GM19035 (cell line): ENCODE data around the gene USP12.
"Not testable (repeated sequence)": the region's sequence is repeated elsewhere in the genome, so short reads cannot be mapped to it uniquely, and the experiment has no call there.

Experiments used
- ATAC-seq: cut with Tn5 transposase; IDR thresholded peaks from one replicate; pipeline ENCODE4 v1.9.1; 2021; ENCODE audit not compliant: unreplicated experiment

The USP12 gene

DNA sequence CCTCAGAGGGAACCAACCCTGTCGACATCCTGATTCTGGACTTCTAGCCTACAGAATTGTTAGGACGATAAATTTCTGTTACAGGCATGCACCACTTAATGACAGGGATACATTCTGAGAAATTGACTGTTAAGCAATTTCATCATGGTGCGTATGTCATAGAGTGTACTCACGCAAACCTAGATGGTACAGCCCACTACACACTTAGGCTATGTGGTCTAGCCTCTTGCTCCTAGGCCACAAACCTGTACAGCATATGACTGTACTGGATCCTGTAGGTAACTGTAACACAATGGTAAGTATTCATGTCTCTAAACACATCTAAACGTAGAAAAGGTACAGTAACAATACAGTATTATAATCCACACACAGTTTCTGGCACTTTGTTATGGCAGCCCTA, 13.3 kb downstream of the USP12 start:
- no peak for ATAC-seq

DNA sequence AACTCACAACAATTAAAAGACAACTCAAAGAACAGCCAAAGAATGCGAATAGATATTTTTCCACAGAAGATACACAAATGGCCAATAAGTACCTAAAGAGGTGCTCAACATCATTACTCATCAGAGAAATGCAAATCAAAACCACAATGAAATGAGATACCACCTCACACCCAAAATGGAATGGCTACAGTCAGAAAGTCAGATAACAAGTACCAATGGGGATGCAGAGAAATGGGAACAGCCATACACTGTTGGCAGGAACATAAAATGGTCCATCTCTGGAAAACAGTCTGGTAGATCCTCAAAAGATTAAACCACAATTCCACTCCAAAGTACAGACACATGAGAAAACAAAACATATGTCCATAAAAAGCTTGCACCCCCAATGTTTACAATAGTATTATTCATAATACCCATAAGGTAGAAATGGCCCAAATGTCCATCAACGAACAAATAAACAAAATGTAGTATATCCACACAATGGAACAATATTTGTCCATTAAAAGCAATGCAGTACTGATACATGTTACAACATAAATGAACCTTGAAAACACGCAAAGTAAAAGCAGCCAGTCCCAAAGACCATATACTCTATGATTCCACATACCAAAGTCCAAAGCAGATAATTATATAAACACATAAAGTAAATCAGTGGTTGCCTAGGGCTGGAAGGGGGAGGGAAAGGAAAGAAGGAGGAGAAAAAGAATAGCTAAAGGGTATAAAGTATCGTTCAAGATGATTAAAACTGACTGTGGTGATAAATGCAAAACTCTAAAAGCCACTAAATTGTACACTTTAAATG, 19.6 kb downstream of the USP12 start:
- peak; percentile 32 for ATAC-seq

DNA sequence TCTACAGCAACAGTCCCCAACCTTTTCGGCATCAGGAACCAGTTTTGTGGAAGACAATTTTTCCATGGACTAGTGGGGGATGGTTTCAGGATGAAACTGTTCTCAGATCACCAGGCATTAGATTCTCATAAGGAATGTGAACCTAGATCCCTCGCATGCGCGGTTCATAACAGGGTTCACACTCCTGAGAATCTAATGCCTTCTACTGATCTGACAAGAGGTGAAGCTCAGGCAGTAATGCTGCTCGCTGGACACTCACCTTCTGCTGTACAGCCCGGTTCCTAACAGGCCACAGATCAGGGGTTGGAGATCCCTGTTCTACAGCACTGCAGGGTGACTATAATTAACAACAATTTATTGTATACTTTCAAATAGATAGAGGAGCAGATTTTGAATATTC, 21.9 kb downstream of the USP12 start:
- ATAC-seq, result no peak

DNA sequence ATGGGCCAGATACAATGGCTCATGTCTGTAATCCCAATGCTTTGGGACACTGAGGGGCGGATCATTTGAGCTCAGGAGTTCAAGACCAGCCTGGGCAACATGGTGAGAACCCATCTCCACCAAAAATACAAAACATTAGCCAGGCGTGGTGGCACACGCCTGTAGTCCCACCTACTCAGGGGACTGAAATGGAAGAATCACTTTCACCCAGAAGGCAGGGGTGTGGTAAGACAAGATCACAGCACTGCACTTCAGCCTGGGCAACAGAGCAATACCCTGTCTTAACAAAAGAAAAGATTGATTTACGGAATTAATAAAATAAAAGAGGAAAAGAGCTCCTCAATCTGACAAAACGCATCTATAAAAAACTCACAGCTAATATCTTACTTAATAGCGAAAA, 22.7 kb downstream of the USP12 start:
- ATAC-seq, result no peak

DNA sequence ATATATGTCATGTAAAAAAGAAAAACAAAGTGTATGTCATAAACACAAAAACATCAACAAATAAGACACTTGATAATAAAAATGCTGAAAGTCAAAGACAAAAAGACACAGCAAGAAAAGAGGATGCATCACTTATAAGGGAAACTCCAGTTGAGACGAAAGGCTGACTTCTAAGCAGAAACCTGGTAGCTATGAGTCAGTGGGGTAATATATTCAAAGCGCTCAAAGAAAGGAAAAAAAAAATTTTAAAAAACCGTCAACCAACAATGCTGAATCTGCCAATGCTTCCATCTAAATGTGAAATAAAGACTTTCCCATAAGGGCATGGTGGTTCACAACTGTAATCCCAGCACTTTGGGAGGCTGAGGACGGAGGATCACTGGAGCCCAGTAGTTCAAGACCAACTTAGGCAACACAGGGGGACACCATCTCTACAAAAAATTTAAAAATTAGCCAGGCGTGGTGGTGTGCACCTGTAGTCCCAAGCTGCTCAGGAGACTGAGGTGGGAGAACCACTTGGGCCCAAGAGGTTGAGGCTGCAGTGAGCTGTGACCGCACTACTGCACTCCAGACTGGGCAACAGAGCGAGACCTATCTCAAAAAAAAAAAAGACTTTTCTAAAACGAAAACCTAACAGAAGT, 24.0 kb downstream of the USP12 start:
- peak; percentile 54 for ATAC-seq

DNA sequence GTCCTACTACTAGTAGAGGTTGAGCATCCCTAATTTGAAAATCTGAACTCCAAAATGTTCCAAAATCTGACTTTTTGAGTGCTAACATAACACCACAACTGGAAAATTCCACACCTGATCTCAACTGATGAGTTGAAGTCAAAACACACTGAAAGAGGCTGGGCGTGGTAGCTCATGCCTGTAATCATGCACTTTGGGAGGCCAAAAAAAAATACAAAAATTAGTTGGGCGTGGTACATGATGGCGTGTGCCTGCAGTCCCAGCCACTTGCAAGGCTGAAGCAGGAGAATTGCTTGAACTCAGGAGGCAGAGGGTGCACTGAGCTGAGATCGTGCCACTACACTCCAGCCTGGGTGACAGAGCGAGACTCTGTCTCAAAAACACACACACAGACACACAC, 29.9 kb downstream of the USP12 start:
- ATAC-seq, result no peak

DNA sequence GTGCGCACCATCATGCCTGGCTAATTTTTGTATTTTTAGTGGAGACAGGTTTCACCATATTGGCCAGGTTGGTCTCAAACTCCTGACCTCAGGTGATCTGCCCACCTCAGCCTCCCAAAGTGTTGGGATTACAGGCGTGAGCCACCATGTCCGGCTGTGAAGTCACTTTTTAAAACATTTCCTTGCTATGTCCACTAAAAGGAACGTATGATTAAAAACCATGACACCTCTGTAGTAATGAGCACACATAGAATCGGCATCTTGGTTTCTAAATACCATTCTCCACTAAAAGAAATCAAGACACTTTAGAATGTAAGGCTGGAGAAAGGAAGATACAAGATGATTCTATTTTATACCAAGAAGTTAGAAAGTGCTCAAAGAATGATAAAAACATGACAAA, 30.5 kb downstream of the USP12 start:
- ATAC-seq, result not testable (repeated sequence)

DNA sequence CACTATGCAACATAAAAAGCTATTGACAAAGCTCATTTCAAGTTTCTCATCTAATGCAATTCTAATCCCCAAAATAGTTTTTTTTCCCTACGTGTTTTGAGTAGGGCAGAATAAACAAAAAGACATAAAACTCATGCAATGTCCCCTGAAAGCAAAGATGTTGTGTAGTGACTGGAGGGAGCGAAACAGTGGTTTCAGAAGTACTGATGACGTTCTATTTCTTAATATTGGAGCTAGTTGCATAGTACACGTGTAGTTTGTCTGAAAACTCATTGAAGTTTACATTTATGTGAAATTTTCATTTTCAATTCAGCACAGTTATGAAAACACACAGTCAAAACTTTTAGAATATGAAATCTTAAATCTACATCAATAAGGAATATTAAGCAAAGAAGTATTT, 31.6 kb downstream of the USP12 start:
- peak; percentile 47 for ATAC-seq

DNA sequence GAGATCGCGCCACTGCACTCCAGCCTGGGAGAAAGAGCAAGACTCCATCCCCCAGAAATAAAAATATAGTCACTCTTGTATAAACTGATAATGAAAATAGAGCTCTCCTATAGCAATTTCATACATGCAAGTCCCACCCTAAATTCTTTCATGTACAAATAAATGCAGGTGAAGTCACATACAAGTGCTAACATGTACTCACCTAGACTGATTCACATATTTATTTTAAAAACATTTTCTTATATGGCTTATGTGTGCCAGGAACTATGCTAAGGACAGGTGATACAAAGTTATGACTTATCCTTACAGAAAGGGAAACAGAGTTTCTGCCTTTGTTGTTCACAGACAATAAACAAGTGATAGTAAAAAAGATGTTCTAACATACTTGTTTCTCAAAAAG, 32.0 kb downstream of the USP12 start:
- no peak for ATAC-seq

DNA sequence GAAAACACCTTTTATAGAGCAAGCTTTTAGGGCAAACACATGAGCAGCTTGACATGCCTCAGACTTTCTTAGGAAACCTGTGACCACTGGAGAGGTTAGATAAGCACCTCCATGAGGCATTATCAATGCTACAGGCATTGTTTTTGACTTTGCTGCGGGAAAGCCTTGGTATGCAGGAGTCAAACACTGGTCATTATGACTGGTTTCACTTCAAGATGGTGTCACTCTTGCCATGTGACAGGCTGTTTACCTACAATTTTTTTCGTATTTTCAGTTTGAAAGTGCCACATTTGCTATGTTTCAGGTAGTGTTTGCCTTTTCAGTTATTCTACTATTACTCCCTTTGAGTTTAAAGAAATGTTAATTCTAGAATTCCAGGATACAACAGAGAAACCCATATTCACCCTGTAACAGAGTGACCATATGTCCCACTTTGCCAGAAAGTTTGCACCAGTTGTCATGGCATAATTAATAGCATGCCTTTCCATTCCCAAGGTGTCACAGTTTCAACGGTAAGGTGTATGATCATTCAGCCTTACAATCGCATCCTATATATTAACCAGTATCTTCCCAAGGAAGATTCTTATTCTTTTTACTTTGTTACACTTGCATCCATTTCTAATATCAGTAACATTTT, 33.0 kb downstream of the USP12 start:
- no peak for ATAC-seq

DNA sequence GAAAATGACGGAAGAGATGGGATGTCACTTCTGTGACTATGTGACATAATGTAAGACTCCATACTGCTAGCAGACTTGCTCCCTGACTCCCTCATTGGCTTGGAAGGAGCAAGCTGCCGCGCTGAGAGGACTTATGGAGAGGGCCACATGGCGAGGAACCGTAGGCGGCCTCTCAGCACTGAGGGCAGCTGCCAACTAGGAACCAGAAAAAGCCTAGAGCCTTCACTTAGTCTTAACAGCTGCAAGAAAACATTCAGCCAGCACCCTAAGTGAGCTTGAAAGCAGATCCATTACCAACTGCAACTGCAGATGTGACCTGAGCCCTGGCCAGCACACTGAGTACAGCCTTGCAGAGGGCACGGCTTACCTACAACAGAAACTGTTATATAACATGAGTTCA, 33.9 kb downstream of the USP12 start:
- ATAC-seq, result no peak

DNA sequence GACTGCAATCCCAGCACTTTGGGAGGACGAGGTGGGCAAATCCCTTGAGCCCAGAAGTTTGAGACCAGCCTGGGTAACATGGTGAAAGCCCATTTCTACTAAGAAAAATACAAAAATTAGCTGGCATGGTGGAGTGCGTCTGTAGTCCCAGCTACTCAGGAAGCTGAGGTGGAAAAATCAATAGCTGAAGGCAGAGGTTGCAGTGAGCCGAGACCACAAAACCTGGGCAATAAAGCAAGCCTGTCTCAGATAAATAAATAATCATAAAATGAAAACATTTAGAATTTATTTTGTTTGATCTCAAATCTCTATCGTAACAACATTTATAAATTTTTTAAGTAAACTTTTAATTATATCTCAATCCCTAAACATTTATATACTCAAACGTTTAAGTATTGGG, 36.6 kb downstream of the USP12 start:
- ATAC-seq, result no peak

DNA sequence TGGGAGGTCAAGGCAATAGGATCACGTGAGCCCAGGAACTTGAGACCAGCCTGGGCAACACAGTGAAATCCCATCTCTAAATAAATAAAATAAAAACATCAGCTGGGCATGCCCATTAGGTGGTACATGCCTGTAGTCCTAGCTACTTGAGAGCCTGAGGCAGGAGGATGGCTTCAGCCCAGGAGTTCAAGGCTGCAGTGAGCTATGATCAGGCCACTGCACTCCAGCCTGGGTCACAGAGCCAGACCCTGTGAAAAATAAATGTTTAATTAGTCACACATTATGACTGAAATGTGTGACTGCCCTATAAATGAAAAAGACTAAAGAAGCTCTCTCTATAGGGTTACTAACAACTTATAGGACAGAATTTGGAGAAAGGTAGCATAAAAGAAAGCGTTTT, 37.7 kb downstream of the USP12 start:
- ATAC-seq, result no peak

DNA sequence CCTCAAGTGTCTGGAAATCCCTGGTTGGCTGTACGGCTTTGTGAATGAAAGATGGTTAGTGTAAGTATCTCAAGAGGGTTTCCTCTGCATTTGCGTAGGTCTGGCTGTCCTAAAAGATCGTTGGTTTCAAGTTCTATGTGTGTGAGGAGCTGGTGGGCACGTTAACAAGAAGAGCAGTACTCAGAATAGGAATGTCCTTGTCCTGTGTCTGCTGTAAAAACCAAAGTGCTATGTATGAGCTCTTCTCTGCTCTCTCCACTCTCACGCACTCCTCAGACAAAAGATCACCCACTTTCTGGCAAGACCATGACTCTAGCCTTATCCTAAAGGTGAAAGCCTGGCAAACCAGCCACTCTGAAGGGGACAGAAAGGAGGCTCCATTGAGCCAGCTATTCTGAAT, 39.1 kb downstream of the USP12 start:
- ATAC-seq, result no peak

DNA sequence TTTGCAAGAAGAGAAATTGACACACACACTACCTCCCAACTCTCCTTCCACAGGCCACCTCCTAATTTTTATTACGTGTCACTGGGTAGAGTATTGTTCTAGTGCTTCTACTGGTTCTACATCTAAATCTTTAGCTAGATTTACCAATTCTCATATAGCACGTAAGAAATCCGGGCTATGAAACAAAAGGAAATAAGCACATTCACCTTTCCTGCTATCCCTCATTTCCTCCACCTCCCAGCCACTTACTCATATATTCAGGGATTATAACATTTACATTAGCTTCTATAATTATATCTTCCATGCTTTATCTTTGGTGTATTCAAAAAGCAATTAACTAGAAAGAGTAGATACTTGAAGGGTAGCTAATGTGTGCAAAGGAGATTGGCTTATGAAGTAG, 39.7 kb downstream of the USP12 start:
- ATAC-seq, result no peak

DNA sequence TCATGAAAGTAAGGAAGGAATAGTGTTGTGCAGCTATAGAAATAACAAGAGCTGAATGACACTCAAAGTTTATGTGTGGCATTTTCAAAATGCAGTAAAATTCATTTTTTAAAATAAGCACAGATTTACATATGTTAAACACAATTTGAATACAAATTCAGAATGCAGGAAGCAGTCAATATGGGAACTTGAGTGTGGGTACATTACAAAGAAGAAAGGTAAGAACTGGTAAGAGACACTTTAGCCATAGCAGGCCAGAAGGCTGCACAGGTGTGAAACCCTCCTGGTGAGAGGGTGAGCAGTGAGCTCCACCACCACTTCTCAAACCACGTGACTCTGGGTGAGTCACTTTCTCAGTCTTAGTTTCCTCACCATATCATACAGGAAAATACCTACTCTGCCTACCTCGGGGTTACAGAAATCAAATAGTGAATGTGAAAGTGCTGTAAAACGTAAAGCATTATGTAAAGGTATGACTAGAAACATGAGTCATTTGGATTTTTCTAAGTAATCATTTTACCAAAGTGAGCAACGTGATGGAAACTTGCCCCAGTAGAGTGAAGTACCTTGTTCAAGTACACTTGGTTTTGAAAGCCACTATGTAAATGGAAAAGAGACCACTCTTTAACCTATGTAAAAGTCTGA, 40.5 kb downstream of the USP12 start:
- peak; percentile 91 for ATAC-seq

DNA sequence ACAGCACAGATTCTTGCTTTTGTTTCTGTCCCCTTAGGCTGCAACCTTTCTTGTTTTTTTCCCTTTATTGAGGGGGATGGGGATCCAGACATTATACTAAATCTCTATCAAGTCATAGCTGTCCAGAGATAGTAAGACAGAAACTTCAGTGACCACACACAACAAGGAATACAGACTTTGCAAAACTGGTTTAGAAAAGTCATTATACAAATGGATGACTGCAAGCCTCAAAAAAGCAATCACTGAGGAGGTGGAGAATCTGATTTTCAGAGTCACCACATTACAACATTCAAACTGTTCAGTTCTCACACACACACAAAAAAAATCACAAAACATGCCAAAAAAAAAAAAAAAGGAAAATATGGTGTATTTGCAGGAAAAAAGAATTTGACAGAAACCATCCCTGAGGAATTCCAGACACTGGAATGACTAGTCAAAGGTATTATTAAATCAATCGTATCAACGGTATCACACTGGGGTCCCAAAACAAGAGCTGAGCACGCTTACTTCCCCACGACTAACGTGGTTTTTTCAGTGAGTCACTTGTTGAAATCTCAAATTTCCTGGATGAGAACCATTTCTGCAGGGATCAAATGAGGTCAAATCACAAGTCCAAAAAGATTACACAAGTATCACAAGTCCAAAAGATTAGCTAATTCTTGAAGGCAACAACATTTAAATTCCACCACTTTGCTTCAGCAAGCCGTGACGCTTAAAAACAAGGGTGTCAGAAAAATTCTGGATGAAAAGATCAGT, 41.2 kb downstream of the USP12 start:
- ATAC-seq, result no peak

DNA sequence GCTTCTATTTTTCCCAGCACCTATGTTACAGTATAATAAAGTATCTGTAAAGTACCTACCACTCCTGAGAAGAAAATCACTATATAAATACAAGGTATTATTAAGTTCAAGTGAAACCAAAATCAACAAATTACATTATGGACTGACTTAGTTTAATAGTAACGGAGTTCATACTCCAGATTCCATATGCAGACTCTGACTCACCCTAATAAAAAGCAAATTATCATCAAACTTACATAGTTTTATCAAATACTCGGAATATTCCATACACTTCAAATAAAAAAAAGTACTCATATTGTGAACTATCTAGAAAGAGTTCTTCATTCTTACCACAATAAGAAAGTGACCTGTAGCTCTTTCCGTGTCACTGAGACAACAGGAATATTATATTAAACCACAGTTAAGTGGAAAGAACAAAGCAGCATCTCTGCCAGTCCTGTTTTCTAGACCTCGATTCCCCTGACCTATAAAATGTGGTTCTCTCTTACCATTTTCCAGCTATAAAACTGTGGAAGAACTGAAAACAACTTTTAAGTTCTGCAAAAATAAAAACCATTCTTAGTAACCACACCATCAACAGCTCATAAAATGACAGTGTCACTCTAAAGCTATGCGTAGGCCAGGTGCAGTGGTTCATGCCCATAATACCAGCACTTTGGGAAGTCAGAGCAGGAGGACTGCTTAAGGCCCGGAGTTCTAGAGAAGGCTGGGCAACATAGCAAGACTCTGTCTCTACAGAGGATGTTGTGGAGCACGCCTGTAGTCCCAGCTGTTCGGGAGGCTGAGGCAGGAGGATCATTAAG, 42.6 kb downstream of the USP12 start:
- ATAC-seq, result no peak

DNA sequence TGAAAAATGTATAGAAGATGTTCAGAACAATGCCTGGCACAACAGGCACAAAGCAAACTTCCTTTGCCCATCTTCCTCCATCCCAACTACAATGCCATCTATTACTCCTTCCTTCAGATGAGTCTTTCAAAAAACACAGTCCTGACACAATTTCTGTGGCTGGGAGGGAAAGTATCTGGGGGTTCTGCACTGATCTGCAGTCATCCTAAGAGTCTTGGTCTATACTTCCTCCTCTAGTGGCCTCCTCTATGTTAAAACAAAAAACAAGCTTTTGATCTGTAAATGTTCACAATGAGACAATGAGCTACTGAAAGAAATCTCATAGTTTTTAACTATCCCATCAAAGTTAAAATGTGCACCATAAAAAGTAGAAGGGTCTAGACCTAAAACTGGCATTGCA, 44.8 kb downstream of the USP12 start:
- ATAC-seq, result no peak
